RWPE2 (cell line): ENCODE measurements around the gene NEIL1.

Experiments used
- ATAC-seq: fragments of 200-7000 bp; cut with Tn5 transposase; 3 replicates; pipeline ENCODE4 v1.9.1; 2021; ENCODE audit warnings: low read depth
- DNase-seq: peaks from one replicate; pipeline ENCODE4 v3.0.0-alpha.2; 2020; ENCODE audit warnings: low spot score
- H3K27ac ChIP-seq: fragments of 450-650 bp; 2 replicates; pipeline ENCODE4 v1.5.1; 2017; ENCODE audit warnings: mild to moderate bottlenecking; ENCODE audit not compliant: poor library complexity, severe bottlenecking
- H3K27me3 ChIP-seq: fragments of 250-450 bp; sonication (Bioruptor Pico); 2 replicates; pipeline ENCODE4 v1.5.1; 2021; ENCODE audit warnings: mild to moderate bottlenecking, moderate library complexity; ENCODE audit not compliant: insufficient read depth, poor library complexity, severe bottlenecking
- H3K36me3 ChIP-seq: fragments of 250-450 bp; sonication (Bioruptor Pico); 2 replicates; pipeline ENCODE4 v1.5.1; 2020; ENCODE audit warnings: low read depth, mild to moderate bottlenecking, moderate library complexity
- H3K4me1 ChIP-seq: fragments of 250-450 bp; sonication (Bioruptor Pico); 2 replicates; pipeline ENCODE4 v1.5.1; 2021; ENCODE audit warnings: mild to moderate bottlenecking, moderate library complexity; ENCODE audit not compliant: insufficient read depth, poor library complexity, severe bottlenecking
- H3K4me3 ChIP-seq: fragments of 250-450 bp; sonication (Bioruptor Pico); 2 replicates; pipeline ENCODE4 v1.5.1; 2021; ENCODE audit warnings: mild to moderate bottlenecking, moderate library complexity; ENCODE audit not compliant: severe bottlenecking
- H3K9me3 ChIP-seq: fragments of 250-450 bp; sonication (Bioruptor Pico); 2 replicates; pipeline ENCODE4 v1.5.1; 2021; ENCODE audit warnings: mild to moderate bottlenecking, moderate library complexity; ENCODE audit not compliant: severe bottlenecking
- CTCF ChIP-seq: fragments of 450-650 bp; IDR thresholded peaks from one replicate; pipeline ENCODE4 v1.5.1; 2017; ENCODE audit warnings: mild to moderate bottlenecking, moderate library complexity; ENCODE audit not compliant: poor library complexity, severe bottlenecking

NEIL1 gene

GRCh38 chr15:75389791-75390382 is 43.0 kb downstream of the NEIL1 start:
- no peaks in the 10 kb centered on the region for H3K9me3 ChIP-seq
- no peak for TF ChIP-seq CTCF
- ATAC-seq (peak; percentile 11; the same call in 1 of the 3 replicates), DNase-seq (no peak)
- no peaks in the 10 kb centered on the region for H3K4me1 ChIP-seq
- peaks cover 97% of the 10 kb centered on the region for H3K36me3 ChIP-seq
- no peaks in the 10 kb centered on the region for H3K27me3 ChIP-seq
- no peak overlapping the region for H3K4me3 ChIP-seq
- no peak overlapping the region for H3K27ac ChIP-seq

GRCh38 chr15:75397494-75397893 is 50.7 kb downstream of the NEIL1 start:
- no peak for ATAC-seq
- DNase-seq: no peak
- Histone ChIP-seq H3K4me3 (no peak overlapping the region), H3K27ac (no peak overlapping the region), H3K27me3 (no peaks in the 10 kb centered on the region), H3K4me1 (no peaks in the 10 kb centered on the region), H3K9me3 (no peaks in the 10 kb centered on the region), H3K36me3 (peaks cover 100% of the 10 kb centered on the region)
- TF ChIP-seq CTCF: no peak

GRCh38 chr15:75403892-75404291 is 57.1 kb downstream of the NEIL1 start:
- TF ChIP-seq CTCF: no peak
- Histone ChIP-seq H3K9me3 (no peaks in the 10 kb centered on the region), H3K27ac (no peak overlapping the region), H3K36me3 (peaks cover 97% of the 10 kb centered on the region), H3K4me3 (no peak overlapping the region), H3K4me1 (no peaks in the 10 kb centered on the region), H3K27me3 (no peaks in the 10 kb centered on the region)
- ATAC-seq (no peak), DNase-seq (no peak)
